DND-41 (cell line): ENCODE data around the gene GDPGP1.

Source experiments
- EZH2 ChIP-seq: IDR thresholded peaks from 3 replicates; pipeline ENCODE4 v1.6.1; 2012; ENCODE audit warnings: borderline replicate concordance, low read depth, mild to moderate bottlenecking, moderate library complexity, low read length, inconsistent platforms; ENCODE audit not compliant: severe bottlenecking
- TF ChIP-seq, protein P1 (sequence below): IDR thresholded peaks from 2 replicates; pipeline ENCODE4 v1.5.1; 2012; ENCODE audit warnings: borderline replicate concordance, low read length, moderate library complexity, mild to moderate bottlenecking; ENCODE audit not compliant: poor library complexity, severe bottlenecking; ENCODE audit errors: extremely low read depth

DNA sequence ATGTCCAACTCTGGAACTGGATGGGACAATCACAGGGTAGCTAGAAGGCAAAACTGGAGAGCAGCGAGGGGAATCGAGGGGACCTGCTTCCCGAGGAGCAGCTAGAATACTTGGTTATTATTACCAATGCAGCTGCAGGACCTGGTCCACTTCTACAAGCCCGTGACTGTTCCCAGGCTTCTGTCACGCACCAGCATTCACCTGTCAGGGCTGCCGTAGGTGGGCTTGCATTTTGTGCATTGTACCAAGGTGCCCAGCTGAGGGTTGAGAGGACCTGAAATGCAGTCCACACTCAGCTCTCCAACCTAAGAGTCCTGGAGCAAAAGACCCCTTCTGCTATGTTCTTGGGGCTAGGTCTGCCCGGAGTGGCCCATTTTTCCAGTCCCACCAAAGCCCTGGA, 30.5 kb upstream of the GDPGP1 start:
- TF ChIP-seq, protein P1, sequence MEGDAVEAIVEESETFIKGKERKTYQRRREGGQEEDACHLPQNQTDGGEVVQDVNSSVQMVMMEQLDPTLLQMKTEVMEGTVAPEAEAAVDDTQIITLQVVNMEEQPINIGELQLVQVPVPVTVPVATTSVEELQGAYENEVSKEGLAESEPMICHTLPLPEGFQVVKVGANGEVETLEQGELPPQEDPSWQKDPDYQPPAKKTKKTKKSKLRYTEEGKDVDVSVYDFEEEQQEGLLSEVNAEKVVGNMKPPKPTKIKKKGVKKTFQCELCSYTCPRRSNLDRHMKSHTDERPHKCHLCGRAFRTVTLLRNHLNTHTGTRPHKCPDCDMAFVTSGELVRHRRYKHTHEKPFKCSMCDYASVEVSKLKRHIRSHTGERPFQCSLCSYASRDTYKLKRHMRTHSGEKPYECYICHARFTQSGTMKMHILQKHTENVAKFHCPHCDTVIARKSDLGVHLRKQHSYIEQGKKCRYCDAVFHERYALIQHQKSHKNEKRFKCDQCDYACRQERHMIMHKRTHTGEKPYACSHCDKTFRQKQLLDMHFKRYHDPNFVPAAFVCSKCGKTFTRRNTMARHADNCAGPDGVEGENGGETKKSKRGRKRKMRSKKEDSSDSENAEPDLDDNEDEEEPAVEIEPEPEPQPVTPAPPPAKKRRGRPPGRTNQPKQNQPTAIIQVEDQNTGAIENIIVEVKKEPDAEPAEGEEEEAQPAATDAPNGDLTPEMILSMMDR, result no peak
- TF ChIP-seq EZH2, result no peak
